Esophagus squamous epithelium (tissue), 5 donors: ENCODE measurements around the gene ELP4. TPM values are rescaled to one million over a fixed set of nuclear protein-coding genes. Genes with fewer than 3 reads are reported as not detected.
A peak's percentile ranks its signal among the peaks of the same experiment; 100 is the strongest.

Experiments
- DNase-seq: peaks from one replicate; lab custom pipeline; 2025; lab: John Stamatoyannopoulos, UW
- H3K27ac ChIP-seq, 4 donors: fragments of 200-600 bp; sonication (generic); one replicate each; pipeline ENCODE4 v1.5.1; 2016 to 2019; ENCODE audit warnings: mild to moderate bottlenecking in 1 of 4
- H3K27me3 ChIP-seq, 4 donors: fragments of 200-600 bp; sonication (generic); 1 replicate in 3 of 4; 2 replicates in 1 of 4; pipeline versions ENCODE4 v1.5.1 to v1.6.0; 2017 to 2021; ENCODE audit warnings: antibody characterized with exemption in 1 of 4
- H3K36me3 ChIP-seq, 3 donors: fragments of 200-600 bp; sonication (generic); one replicate each; pipeline ENCODE4 v1.5.1; 2016 to 2019
- H3K4me1 ChIP-seq, 3 donors: fragments of 200-600 bp; sonication (generic); one replicate each; pipeline ENCODE4 v1.5.1; 2017 to 2019
- H3K4me3 ChIP-seq, 4 donors: fragments of 200-600 bp; sonication (generic); 1 replicate in 3 of 4; 2 replicates in 1 of 4; pipeline ENCODE4 v1.5.1; 2016 to 2019; ENCODE audit warnings: mild to moderate bottlenecking in 2 of 4, moderate library complexity in 1 of 4
- H3K9me3 ChIP-seq, 3 donors: fragments of 200-600 bp; sonication (generic); one replicate each; pipeline ENCODE4 v1.5.1; 2016 to 2019
- CTCF ChIP-seq, 6 experiments: fragments of 450-650 bp in 4 of 6; fragments of 200-600 bp in 2 of 6; sonication (generic) in 2 of 6; IDR thresholded peaks; one replicate each; pipeline ENCODE4 v1.5.1; 2016 to 2019; ENCODE audit warnings: antibody characterized with exemption in 6 of 6, mild to moderate bottlenecking in 4 of 6, moderate library complexity in 4 of 6
- POLR2A ChIP-seq, 4 donors: fragments of 450-650 bp; IDR thresholded peaks; one replicate each; pipeline ENCODE4 v1.6.1; 2017; ENCODE audit warnings: antibody characterized with exemption in 4 of 4, mild to moderate bottlenecking in 4 of 4, moderate library complexity in 3 of 4
- WGBS, 2 donors: methylation state at CpG; one replicate each; pipeline ENCODE4 v1.1.5; 2018; 5-methylcytosine and 5-hydroxymethylcytosine counted together
- intact Hi-C: fragments of 100-400 bp; cut with DNase I; formaldehyde crosslinking; loops from one replicate; pipeline ENCODE4 v1.15.0; 2022
- total RNA-seq, 4 donors: library from RNA; depleted of rRNA; stranded (reverse); fragments of >200 nt; gene quantifications; one replicate each; pipeline ENCODE4 v1.1.0, GENCODE V29; 2016
- donor health status: DM: yes; HTN: yes; CAD: no.

ELP4 gene
- total RNA-seq, 4 donors from 2014 or later: 15.7 to 24.6 (median 23.9) TPM

GRCh38 chr11:31802609-31802989, 293.0 kb downstream of the ELP4 start:
- peaks cover 18 to 52% (median 35%) of the 10 kb centered on the region in 3 donors for H3K4me1 ChIP-seq
- TF ChIP-seq CTCF (IDR thresholded peaks at IDR 0.05): no peak
- TF ChIP-seq POLR2A (IDR thresholded peaks at IDR 0.05): no peak
- no peaks in the 10 kb centered on the region for H3K36me3 ChIP-seq
- no peaks in the 10 kb centered on the region for H3K9me3 ChIP-seq
- 11 to 19% methylated on average over 20 of the region's 20 CpGs for WGBS, 2 donors
- no peak for DNase-seq
- no peak overlapping the region for H3K4me3 ChIP-seq
- H3K27me3 ChIP-seq: peaks cover 58 to 100% (median 83%) of the 10 kb centered on the region in 4 donors
- intact Hi-C loops: no loop called here
- no peak overlapping the region for H3K27ac ChIP-seq

- intact Hi-C loops: no loop called here
- peaks cover 61 to 100% (median 85%) of the 10 kb centered on the region in 4 donors for H3K27me3 ChIP-seq
- no peaks in the 10 kb centered on the region for H3K9me3 ChIP-seq
- H3K36me3 ChIP-seq: no peaks in the 10 kb centered on the region
- no peak overlapping the region for H3K4me3 ChIP-seq
- TF ChIP-seq CTCF (IDR thresholded peaks at IDR 0.05): no peak
- TF ChIP-seq POLR2A (IDR thresholded peaks at IDR 0.05): no peak
- H3K27ac ChIP-seq: no peak overlapping the region
- DNase-seq: no peak
- WGBS, 2 donors: 12 to 15% methylated on average over 24 of the region's 24 CpGs
- H3K4me1 ChIP-seq: peaks cover 17 to 46% (median 29%) of the 10 kb centered on the region in 3 donors
Observed at GRCh38 chr11:31802990-31803812, 293.6 kb downstream of the ELP4 start.

- intact Hi-C loops: no loop called here
- TF ChIP-seq CTCF (IDR thresholded peaks at IDR 0.05): no peak
- TF ChIP-seq POLR2A (IDR thresholded peaks at IDR 0.05): no peak
- peaks cover 58 to 100% (median 86%) of the 10 kb centered on the region in 4 donors for H3K27me3 ChIP-seq
- H3K9me3 ChIP-seq: no peaks in the 10 kb centered on the region
- H3K4me1 ChIP-seq: peaks cover 10 to 39% (median 22%) of the 10 kb centered on the region in 3 donors
- 21 to 26% methylated on average over 2 to 3 of the region's 13 CpGs for WGBS, 2 donors
- H3K27ac ChIP-seq: no peak overlapping the region
- H3K4me3 ChIP-seq: peak overlapping the region in 1 of 4 donors; percentile 32
- no peak for DNase-seq
- H3K36me3 ChIP-seq: no peaks in the 10 kb centered on the region
Observed at GRCh38 chr11:31803813-31804311, 294.3 kb downstream of the ELP4 start.

GRCh38 chr11:31804312-31805036, 294.9 kb downstream of the ELP4 start:
- H3K27ac ChIP-seq: no peak overlapping the region
- DNase-seq: no peak
- no peaks in the 10 kb centered on the region for H3K36me3 ChIP-seq
- peaks cover 9 to 37% (median 18%) of the 10 kb centered on the region in 3 donors for H3K4me1 ChIP-seq
- H3K4me3 ChIP-seq: peak overlapping the region in 1 of 4 donors; percentile 32
- TF ChIP-seq POLR2A (IDR thresholded peaks at IDR 0.05) (no peak), CTCF (IDR thresholded peaks at IDR 0.05) (no peak)
- H3K27me3 ChIP-seq: peaks cover 52 to 100% (median 88%) of the 10 kb centered on the region in 4 donors
- H3K9me3 ChIP-seq: no peaks in the 10 kb centered on the region
- intact Hi-C loops: no loop called here
- 5 to 6% methylated on average over 18 to 20 of the region's 41 CpGs for WGBS, 2 donors
